ENCODE measurements around the gene LRPAP1.
"Not testable (repeated sequence)": the region's sequence is repeated elsewhere in the genome, so short reads cannot be mapped to it uniquely, and the experiment has no call there.

The LRPAP1 gene

DNA sequence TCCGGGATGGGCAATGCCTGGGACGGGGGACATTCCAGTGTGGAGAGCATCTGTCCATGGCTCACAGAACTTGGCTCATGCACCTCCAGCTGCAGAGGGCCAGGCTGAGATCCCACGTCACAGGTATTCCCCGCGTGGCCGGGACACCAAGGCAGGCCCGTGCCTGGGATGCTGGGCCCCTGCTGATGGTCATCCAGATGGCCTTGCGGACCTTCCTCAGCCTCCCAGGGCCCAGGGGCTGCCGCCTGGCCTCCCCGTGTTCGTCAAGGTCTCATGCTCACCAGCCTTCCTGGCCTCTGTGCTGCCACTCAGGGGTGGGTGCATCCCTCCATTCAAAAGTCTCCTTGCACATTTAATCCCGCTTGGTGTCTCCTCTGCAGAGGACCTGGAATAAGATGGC, 40.9 kb upstream of the LRPAP1 start:
- no peak overlapping the region for H3K4me3 ChIP-seq (ENCODE audit: low read depth, low read length)
- TF ChIP-seq, protein P1, sequence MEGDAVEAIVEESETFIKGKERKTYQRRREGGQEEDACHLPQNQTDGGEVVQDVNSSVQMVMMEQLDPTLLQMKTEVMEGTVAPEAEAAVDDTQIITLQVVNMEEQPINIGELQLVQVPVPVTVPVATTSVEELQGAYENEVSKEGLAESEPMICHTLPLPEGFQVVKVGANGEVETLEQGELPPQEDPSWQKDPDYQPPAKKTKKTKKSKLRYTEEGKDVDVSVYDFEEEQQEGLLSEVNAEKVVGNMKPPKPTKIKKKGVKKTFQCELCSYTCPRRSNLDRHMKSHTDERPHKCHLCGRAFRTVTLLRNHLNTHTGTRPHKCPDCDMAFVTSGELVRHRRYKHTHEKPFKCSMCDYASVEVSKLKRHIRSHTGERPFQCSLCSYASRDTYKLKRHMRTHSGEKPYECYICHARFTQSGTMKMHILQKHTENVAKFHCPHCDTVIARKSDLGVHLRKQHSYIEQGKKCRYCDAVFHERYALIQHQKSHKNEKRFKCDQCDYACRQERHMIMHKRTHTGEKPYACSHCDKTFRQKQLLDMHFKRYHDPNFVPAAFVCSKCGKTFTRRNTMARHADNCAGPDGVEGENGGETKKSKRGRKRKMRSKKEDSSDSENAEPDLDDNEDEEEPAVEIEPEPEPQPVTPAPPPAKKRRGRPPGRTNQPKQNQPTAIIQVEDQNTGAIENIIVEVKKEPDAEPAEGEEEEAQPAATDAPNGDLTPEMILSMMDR (IDR thresholded peaks at IDR 0.05; ENCODE audit: insufficient read depth, low read depth, low read length, missing control alignments) = no peak
- DNase-seq (ENCODE audit: low read depth) = no peak

DNA sequence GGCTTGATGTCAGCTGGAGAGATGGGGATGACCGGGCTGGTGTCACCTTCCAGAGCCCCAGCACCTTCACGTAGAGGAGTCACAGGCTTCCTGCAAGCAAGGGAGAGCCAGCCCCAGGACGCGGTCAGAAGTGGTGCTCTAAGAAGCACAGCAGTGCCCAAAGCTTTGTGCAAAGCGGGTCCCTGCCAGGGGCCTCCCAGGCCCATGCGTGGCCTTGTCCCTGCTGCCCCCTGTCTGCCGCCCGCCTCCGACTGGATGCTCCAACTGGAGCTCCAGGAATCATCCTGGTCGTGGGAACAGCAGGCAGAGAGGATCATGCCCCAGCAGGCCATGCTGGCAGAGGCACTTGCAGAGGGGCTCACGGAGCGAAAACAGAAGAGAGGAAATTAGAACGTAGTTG, 40.1 kb upstream of the LRPAP1 start:
- no peak for DNase-seq (ENCODE audit: low read depth)
- TF ChIP-seq, protein P1 (IDR thresholded peaks at IDR 0.05; ENCODE audit: insufficient read depth, low read depth, low read length, missing control alignments) = no peak
- no peak overlapping the region for H3K4me3 ChIP-seq (ENCODE audit: low read depth, low read length)

DNA sequence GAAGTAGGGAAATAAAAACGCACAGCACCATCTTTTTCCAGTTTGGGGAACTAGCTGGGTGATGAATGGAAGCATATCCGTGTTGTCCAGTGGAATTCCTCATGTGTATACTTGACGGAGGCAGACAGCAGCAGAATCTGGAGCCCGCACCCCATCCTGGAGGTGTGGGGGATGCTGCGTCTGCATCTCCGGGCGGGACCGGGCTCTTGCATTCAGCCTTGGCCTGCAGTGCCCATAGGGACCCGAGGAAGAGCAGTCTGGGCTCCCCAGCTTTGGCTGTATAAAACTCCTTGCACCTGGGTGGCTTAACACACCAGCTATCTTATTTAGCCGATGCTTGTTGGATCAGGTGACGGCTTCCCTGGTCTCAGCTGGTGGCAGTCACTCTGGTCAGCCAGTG, 39.7 kb upstream of the LRPAP1 start:
- H3K4me3 ChIP-seq (ENCODE audit: low read depth, low read length) = no peak overlapping the region
- TF ChIP-seq, protein P1 (IDR thresholded peaks at IDR 0.05; ENCODE audit: insufficient read depth, low read depth, low read length, missing control alignments) = no peak
- DNase-seq (ENCODE audit: low read depth) = no peak

DNA sequence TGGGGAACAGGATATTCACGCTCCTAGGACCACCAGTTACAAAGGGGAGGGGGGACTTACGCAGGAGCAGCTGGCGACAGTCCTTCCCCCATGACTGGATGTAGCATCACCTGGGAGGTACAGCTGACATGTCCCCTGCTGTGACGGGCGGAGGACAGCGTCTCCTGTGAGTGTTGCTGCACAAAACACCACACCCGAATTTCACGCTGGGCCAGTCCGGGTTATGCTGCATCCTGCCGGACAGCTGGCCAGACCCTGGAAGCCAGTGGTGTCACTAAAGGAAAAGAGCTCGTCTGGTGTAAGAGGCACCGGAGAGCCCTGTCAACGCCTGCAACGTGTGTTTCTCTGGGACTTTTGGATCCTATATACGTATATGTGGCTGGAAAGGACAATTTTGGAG, 38.7 kb upstream of the LRPAP1 start:
- H3K4me3 ChIP-seq (ENCODE audit: low read depth, low read length); DNase-seq (ENCODE audit: low read depth): not testable (repeated sequence)

DNA sequence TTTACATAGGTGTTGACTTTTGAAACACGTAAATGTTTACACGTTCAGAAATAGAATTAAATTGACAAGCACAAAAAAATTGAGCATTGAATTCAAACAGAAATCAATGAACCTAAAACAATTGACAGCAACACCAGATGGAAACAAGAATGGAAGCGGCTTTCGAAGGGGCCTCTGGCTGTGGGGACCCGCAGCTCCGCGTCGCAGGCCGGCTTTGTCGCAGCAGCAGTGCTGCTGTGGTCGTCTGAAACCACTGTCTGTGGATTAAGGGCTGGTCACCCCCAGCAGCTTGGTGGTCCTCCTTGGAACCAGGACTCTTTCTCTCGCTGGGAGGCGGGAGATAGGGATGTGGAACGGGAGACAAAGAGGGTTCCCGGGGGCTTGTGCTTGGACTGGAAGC, 37.4 kb upstream of the LRPAP1 start:
- DNase-seq (ENCODE audit: low read depth); H3K4me3 ChIP-seq (ENCODE audit: low read depth, low read length): not testable (repeated sequence)

DNA sequence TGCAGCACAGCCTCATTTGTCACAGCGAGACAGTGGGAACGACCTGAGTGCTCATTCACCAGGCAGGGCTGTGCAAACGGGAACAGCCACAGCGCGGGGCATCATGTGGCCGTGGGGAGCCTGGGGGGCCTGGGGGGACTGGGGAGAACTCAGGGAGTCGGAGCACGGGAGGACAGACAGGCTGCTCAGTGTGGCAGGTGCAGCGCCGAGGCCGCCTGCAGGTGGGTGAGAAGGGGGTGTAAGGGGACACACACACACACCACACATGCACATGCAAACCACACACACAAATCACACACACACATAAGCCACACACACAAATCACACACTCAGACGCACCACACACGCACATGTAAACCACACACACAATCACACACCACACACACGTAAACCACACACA, 34.5 kb upstream of the LRPAP1 start:
- not testable (repeated sequence) for DNase-seq (ENCODE audit: low read depth)

DNA sequence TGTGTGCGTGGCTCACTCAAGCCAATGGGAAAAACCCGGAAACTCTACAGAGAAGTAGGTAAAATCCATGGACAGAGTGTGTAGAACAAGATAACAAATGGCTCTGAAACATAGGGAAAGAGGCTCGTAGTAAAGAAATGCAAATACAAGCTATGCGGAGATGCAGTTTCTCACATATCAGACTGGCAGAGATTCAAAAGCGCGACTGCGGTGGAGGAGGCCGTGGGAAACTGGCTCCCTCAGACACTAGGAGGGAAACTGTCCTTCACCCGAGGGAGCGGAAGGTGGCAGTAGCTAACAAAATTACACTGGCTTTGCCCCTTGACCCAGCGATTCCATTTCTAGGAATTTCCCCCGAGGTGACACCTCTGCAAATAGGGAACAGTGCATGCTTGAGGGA, 34.1 kb upstream of the LRPAP1 start:
- not testable (repeated sequence) for DNase-seq (ENCODE audit: low read depth); H3K4me3 ChIP-seq (ENCODE audit: low read depth, low read length)

More for the DNA sequence above, 34.5 kb upstream of the LRPAP1 start:
- not testable (repeated sequence) for H3K4me3 ChIP-seq (ENCODE audit: low read depth, low read length)

DNA sequence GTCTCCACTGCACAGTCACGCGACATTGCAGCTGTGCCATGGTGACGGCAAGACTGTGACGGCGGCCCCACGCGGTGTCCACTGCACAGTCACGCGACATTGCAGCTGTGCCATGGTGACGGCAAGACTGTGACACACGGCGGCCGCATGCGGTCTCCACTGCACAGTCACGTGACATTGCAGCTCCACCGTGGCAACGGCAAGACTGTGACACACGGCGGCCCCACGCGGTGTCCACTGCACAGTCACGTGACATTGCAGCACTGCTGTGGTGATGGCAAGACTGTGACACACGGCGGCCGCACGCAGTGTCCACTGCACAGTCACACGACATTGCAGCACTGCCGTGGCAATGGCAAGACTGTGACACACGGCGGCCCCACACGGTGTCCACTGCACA, 32.7 kb upstream of the LRPAP1 start:
- not testable (repeated sequence) for H3K4me3 ChIP-seq (ENCODE audit: low read depth, low read length); DNase-seq (ENCODE audit: low read depth)

DNA sequence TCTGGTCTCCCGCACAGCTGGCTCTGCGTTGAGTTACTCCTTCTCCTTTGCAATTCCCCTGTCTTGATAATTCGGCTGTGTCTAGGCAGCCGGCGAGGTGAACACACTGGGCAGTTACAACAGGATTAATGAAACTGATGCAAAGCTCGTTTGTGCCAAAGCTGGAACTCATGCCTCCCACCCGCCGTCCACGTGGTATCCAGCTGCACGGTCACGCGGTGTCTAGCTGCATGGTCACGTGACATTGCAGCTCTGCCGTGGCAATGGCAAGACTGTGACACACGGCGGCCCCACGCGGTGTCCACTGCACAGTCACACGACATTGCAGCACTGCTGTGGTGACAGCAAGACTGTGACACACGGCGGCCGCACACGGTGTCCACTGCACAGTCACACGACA, 31.2 kb upstream of the LRPAP1 start:
- no peak for DNase-seq (ENCODE audit: low read depth)
- TF ChIP-seq, protein P1 (IDR thresholded peaks at IDR 0.05; ENCODE audit: insufficient read depth, low read depth, low read length, missing control alignments) = no peak
- H3K4me3 ChIP-seq (ENCODE audit: low read depth, low read length) = no peak overlapping the region

DNA sequence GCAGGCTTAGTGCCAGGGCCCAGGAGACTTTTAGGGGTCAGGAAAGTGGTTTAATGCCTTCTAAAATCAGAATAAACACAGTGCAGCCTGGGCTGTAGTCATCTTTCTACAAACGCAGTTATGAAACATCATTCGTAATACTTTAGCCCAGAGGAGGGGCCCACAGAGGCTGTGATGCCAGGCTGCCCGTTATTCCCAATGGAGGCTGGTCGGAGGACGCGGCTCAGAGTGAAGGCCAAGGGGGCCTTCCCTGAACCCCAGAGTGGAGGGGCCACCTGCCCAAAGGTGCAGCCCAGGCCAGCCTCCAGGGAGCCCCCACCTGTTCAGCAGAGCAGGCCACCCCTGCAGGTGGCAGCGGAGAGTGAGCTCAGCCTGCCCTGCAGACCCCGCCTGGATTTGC, 29.9 kb upstream of the LRPAP1 start:
- DNase-seq (ENCODE audit: low read depth); H3K4me3 ChIP-seq (ENCODE audit: low read depth, low read length): not testable (repeated sequence)

DNA sequence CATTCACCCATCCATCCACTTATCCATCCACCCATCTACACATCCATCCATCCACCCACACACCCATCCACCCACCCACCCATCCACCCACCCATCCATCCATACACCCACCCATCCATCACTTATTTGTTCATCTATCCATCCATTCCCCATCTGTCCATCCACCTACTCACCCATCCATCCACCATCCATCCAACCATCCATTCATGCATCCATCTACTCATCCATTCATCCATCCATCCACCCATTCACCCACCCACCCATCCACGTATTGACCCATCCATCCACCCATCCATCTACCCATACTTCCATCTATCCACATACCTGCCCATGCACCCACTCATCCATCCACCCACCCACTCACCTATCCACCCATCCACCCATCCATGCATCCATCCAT, 28.2 kb upstream of the LRPAP1 start:
- H3K4me3 ChIP-seq (ENCODE audit: low read depth, low read length); DNase-seq (ENCODE audit: low read depth): not testable (repeated sequence)

DNA sequence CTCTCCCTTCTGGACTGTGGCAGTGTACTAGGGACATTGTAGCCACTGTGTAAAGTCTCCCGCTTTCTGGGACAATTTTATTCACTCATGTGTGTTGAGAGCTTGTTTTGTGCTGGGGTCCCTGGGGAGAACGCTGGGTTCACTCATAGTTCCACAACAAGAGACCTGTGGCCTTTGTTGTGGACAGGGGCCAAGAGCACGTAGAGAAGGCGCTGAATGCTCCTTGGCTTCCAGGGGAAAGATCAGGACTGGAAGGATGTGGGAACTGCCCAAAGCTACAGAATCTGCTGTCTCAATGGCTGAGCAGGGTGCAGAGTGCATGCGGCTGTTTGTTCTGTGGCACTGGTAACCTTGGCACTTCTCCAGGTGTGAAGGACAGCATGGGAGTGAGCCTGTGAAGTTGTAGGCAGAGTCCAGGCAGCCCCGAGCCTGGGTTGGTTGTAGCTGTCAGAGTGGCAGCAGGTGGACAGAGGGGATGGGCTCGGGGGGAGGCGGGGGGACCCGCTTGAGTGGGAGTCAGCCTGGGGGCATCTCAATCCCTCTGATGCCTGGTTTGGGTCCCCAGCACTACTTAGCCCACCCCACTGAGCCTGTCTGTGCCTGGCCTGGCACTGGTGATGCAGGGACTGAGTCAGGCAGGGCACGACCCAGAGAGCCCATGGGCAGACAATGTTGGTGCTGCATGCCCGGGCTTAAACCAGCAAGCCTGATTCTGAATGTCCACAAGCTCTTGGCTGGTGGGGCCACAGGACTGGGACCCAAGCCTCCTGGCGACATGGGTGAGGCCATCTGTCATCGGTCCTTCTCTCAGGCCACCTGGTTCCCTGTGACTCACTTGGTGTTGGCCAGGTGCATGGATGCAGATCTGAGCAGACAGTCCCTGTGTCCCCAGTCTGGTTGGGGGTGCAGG, 27.4 kb upstream of the LRPAP1 start:
- DNase-seq (ENCODE audit: low read depth); H3K4me3 ChIP-seq (ENCODE audit: low read depth, low read length): not testable (repeated sequence)

DNA sequence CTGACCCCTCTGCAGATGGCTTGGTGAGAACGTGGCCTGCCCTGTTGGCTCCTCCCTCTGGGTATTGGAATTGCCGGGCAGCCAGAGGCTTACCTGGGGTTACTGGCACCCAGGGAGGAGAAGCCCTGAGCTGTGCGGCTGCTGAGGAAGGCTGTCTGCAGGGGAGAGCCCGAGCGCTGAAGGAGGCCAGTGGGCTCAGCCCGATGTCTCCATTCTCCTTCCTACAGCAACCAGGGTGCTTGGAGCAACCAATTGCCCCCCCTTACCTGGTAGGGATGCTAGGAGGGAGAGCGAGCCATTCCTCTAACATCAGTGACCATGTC, 26.3 kb upstream of the LRPAP1 start:
- not testable (repeated sequence) for DNase-seq (ENCODE audit: low read depth); H3K4me3 ChIP-seq (ENCODE audit: low read depth, low read length)

DNA sequence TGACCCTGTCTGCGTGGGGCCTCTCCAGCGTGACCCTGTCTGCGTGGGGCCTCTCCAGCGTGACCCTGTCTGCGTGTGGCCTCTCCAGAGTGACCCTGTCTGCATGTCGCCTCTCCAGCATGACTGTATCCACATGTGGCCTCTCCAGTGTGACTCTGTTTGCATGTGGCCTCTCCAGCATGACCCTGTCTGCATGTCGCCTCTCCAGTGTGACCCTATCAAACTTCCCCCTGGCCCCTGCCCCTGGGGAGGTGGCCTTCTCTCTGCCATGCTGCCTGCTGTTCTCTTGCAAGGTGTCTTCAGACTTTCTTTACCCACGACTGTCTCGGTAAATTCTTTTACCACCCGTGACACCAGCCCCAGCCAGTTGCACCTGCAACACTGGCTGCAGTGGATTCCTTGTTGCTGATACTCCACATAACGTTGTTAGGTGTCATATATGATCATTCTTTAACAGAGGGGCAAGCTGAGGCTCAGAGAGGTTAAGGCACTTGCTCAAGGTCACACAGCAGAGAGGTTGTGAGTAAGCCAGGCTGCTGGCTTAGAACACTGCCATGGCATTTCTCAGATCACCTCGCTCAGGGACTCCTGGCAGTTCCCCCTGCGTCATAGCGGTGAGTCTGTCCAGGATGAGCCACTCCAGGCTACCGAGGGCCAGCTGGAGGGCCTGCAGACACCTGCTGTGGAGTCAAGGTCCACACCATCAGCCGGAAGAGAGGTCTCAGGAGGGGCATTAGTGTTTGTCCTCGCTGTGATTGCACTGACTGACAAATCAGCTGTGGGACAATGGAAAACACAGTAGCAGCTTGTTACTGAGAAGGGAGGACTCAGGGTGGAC, 25.7 kb upstream of the LRPAP1 start:
- DNase-seq (ENCODE audit: low read depth); H3K4me3 ChIP-seq (ENCODE audit: low read depth, low read length): not testable (repeated sequence)
